HG03439 (cell line): Measurements from ENCODE around the gene OR5K1.

Experiments used
- ATAC-seq: cut with Tn5 transposase; IDR thresholded peaks from one replicate; pipeline ENCODE4 v1.9.1; 2021; ENCODE audit warnings: mild to moderate bottlenecking, moderate library complexity; ENCODE audit not compliant: unreplicated experiment

The OR5K1 gene

GRCh38 chr3:98462901-98463300 lies at the start of gene OR5K1:
TSS of gene OR5K1 (plus strand) at chr3:98463201. CDS start at chr3:98469577, 6,376 bp downstream.
- no peak for ATAC-seq

GRCh38 chr3:98432575-98432974 lies 30.4 kb upstream of the OR5K1 start:
- ATAC-seq: no peak

DNA sequence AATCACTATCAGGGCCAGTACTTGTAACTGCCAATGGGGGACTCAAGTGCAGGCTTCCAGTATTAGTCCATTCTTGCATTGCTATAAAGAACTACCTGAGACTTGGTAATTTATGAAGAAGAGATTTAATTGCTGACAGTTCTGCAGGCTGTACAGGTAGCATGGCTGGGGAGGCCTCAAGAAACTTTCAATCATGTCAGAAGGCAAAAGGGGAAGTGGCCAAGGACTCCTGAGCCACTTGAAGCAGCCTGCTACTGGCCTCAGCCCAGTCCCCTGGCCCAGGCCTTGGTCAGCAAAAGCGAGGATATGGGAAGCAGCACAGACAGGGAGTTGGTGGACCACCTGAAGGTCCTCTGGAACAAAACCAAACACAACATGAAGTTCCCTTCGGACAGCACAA lies 29.2 kb upstream of the OR5K1 start:
- ATAC-seq: no peak

GRCh38 chr3:98434412-98434811 lies 28.6 kb upstream of the OR5K1 start:
- ATAC-seq: no peak

GRCh38 chr3:98440283-98440682 lies 22.7 kb upstream of the OR5K1 start:
- no peak for ATAC-seq

GRCh38 chr3:98445949-98446406 lies 17.0 kb upstream of the OR5K1 start:
- ATAC-seq: peak; percentile 94

DNA sequence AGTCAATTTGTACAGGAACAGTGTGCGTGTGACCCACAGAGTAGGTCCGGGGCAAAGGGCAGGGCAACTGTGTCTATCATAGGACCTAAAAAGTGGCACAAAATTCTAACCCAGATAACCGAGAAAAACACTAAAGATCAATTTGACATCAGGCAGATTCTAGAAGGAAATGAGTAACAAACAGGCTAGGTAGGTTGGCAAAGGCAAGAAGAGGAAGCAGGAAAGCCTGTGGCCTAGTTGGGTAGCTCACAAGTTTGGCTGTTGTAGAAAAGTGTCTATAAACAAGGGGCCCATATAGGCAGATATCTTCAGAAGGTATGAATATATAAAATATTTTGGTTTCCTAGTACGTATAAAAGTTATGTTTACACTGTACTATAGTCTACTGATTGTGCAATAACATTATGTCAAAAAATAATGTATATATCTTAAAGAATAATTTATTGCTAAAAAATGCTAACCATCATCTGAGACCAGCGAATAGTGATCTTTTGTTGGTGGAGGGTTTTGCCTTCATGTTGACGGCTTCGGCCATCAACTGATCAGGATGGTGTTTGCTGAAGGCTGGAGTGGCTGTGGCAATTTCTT lies 13.3 kb upstream of the OR5K1 start:
- ATAC-seq: no peak

GRCh38 chr3:98450372-98450771 lies 12.6 kb upstream of the OR5K1 start:
- no peak for ATAC-seq

- no peak for ATAC-seq
Observed at GRCh38 chr3:98453827-98454226, 9.2 kb upstream of the OR5K1 start.

GRCh38 chr3:98454929-98455328 lies 8.1 kb upstream of the OR5K1 start:
- no peak for ATAC-seq

DNA sequence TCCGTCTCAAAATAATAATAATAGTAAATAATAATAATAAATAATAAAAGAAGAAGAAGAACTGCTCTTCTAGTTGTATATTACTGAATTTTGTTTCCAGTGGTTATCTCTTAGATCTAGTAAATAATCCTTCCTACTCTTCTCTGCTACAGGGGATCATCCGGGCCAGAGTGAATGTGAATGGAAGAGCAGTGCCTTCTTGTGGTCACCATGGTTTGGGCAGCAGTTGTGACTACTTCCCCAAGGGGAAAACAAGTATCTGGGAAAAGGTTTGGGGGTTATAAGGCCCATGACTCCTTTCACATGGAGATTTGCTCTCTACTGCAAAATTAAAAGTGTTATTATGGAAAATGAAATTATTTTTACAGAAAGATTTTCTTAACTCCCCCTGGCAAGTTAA lies 5.5 kb upstream of the OR5K1 start:
- ATAC-seq: no peak

DNA sequence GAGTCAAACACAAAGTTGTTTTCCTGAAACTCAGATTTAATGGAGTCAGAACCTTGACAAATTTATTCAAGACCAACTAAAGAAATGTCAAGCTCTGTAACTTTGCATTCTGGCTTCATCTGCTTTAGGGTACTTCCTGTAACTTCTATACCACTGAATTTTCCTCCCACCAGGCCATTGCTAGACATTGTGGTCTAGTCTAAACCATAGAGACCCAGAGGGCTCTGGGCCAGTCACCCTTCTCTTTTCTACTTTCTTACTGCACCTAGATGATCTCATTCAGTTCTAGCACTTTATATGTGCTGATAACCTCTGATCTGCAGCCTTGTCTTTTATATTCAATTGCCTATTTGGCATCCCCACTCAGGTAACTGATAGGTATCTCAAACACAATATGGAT lies 2.8 kb upstream of the OR5K1 start:
- ATAC-seq: no peak

DNA sequence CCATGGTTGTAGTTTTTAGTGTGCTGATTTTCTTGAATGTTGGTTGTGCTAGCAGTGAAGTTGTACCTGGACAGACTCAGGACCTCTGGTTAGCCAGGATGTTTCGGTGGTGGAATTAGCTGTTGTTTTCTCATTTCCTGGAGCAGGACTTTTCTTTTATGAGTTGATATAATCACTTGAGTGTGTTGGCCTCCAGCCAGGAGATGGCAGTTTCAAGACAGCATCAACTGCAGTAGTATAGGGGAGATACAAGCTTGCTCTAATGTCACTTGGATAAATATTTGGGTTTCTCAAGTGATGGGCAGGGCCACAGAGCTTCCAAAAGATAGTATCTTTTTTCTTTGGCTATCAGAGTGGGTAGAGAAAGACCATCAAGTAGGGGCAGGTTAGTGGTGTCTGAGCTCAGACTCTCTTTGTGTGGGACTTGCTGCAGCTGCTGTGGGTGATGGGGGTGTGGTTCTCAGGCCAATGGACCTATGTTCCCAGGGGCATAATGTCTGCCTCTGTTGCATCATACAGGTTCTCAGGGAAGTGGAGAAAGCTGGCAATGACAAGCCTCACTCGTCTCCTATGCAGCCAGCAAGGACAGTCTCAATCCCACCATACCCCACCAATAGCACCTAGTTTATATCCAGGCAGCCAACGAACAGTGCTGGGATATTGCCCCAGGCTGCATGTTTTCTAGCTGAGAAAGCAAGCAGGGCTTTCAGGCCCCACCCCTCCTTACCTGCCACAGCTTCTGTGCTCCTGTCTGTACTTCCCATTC lies 19.9 kb downstream of the OR5K1 start:
- ATAC-seq: no peak

DNA sequence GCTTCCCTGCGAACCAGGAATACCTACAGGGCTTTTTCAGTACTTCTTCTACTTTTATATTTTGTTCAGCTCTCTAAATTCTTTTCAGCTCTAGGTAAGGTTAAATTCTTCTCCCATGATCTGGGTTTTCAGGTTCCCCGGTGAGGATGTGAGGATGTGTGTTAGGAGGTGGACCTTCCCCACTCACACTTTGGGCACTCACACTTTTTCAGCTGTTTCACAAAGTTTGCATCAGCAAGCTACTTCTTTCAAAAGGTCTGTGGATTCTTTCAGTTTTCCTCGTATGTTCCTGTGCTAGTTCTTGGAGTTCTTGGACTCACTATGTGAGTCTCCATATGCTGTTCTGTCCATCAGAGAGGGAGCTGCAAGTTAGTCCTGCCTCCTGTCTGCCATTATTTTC lies 20.6 kb downstream of the OR5K1 start:
- ATAC-seq: no peak

GRCh38 chr3:98497381-98497780 lies 34.4 kb downstream of the OR5K1 start, which contains the start of gene OR5K2:
TSS of gene OR5K2 (plus strand) at chr3:98497681. CDS start at chr3:98497681, 0 bp downstream.
- no peak for ATAC-seq

DNA sequence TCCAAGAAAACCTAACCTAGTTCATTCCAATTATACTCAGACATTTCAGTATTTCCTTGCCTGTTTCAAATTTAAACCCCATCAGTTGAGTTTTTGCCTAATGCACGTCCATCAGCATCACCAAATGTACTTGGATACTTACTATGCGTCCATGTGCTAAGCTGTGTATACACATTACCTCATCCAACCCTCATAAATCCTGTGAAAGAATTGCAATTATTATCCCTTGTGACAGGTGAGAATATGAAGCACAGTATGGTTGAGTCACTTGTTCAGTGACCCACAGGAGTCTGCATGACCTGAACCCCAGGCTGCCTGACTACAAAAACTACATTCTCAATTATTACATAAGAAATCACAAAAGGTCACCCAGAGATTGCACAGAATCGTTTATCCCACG lies 37.0 kb downstream of the OR5K1 start:
- ATAC-seq: no peak

- ATAC-seq: no peak
Observed at GRCh38 chr3:98501270-98501669, 38.3 kb downstream of the OR5K1 start.

DNA sequence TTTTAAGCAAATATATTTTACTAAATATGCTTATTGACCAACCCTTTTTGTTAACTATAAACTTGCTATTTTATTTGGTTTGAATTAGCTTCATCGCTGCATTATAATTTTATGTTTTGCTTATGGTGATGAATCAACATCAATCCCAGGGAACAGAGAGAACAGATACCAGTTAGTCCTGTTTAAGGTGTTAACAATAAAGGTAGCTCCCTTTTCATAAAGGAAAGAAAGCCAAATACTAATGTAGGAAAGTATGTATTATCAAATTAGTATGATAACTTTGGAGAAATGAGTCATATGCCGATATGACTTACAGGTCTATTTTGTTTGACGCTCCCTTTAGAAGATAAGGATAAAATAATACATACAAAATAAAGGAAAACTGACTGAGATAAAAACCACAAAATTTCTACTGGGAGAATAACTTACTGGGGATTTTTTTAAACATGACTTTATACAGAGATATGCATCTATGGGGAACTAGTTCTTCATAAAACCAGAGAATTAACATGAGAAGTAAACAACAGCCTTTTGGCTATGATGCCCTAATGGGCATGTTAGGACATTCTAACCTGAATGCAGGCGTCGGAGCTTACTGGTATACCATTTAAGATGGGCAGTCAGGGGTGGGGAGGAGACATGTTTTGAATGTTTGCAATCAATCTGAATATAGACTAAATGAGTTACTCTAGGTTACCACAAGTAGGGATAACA lies 39.0 kb downstream of the OR5K1 start:
- no peak for ATAC-seq

GRCh38 chr3:98504539-98504938 lies 41.5 kb downstream of the OR5K1 start:
- ATAC-seq: no peak

GRCh38 chr3:98508582-98508981 lies 45.6 kb downstream of the OR5K1 start:
- no peak for ATAC-seq

DNA sequence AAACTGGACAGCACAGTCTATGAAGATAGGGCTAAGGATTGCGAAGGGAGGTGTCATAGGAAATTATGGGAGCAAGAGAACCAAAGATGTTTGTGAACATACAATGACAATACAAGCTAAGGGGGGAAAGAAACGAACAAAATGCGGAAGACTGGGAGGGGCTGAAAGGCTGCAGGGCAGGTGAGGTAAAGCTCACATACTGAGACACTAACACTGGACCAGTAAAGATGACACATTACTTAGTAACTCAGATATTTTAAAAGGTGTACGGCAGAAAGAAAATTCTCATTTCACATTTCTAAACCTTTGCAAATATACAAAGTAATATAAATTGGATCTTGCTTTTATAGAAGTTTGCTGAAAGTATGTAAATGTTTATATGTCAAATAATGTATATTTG lies 49.6 kb downstream of the OR5K1 start:
- no peak for ATAC-seq

DNA sequence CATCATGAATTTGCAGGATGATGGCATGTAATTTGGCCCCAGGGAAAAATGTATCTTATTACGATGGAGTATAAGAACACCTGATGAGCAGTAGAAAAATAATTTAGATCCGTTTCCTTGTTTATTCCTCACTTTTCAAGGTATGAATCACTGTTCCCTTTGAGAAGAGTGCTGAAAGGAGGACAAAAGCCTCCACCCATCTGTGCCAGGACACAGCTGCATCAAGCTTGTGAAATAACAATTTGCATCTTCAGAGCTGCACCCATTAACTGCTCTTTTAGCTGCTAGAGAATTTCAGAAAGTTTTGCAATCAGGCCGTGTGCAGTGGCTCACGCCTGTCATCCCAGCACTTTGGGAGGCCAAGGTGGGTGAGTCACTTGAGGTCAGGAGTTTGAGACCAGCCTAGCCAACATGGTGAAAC lies 50.1 kb downstream of the OR5K1 start:
- no peak for ATAC-seq
